ENCODE measurements around the gene AMPD3. TPM values are rescaled to one million over a fixed set of nuclear protein-coding genes. Genes with fewer than 3 reads are reported as not detected.

Gene AMPD3
- total RNA-seq, 1 experiment from 2014 or later: 5.9 TPM

DNA sequence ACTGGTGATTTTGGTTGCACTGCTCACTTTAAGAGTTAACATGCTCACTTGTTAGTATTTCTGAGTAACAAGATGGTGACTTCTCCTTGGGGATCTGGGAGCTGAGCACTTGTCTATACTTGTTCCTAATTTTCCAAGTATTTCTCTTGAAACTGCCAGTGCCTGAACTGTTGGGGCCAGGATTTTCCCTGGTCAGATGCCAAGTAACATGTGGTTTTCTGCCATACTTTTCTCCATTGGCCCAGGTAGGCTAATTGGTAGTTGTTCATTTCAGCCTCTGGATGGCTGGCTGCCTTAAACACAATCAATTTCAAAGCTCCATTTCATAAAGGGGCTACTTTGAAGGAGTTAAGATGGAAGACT is 50.9 kb downstream of the AMPD3 start:
- H3K23me2 ChIP-seq (ENCODE audit: insufficient read length, low read depth, low read length, poor library complexity, severe bottlenecking): no peaks in the 10 kb centered on the region
- H3K27ac ChIP-seq (ENCODE audit: insufficient read length, low read depth, low read length): no peak overlapping the region
- H3K4me1 ChIP-seq (ENCODE audit: insufficient read depth, low read length): peaks cover 3% of the 10 kb centered on the region; the same call in 1 of the 2 replicates
- no peak overlapping the region for H3K4me3 Mint-ChIP-seq
- no peak overlapping the region for H2AK5ac ChIP-seq (ENCODE audit: insufficient read length, low read length)
- no peak for DNase-seq
- no peaks in the 10 kb centered on the region for H3K9me3 Mint-ChIP-seq
- H3K9ac ChIP-seq (ENCODE audit: extremely low read depth, insufficient read length, low read length): no peak overlapping the region
- H3K9me3 ChIP-seq (ENCODE audit: control insufficient read depth, low read depth, low read length): no peaks in the 10 kb centered on the region
- no peak for TF ChIP-seq CTCF (conservative IDR thresholded peaks at IDR 0.05)
- H3K27me3 ChIP-seq (ENCODE audit: insufficient read depth, low read length): no peaks in the 10 kb centered on the region
- no peak overlapping the region for H2BK5ac ChIP-seq (ENCODE audit: insufficient read length, low read length)
- H4K8ac ChIP-seq (replicated peaks; ENCODE audit: insufficient read length, low read depth, low read length): no peak overlapping the region
- H3K56ac ChIP-seq (ENCODE audit: insufficient read length, low read depth, low read length): no peak overlapping the region
- no peak overlapping the region for H2BK20ac ChIP-seq (ENCODE audit: low read depth, low read length, poor library complexity, severe bottlenecking)
- no peak overlapping the region for H3K4me2 ChIP-seq (ENCODE audit: insufficient read depth, insufficient read length, low read length)
- H3K79me1 ChIP-seq (ENCODE audit: insufficient read depth, low read depth, low read length, poor library complexity, severe bottlenecking): no peaks in the 10 kb centered on the region
- H3T11ph ChIP-seq (ENCODE audit: low read length): no peak overlapping the region
- H4K20me1 ChIP-seq (ENCODE audit: control insufficient read depth, insufficient read depth, insufficient read length): no peaks in the 10 kb centered on the region
- H3K4me1 Mint-ChIP-seq: peaks cover 8 to 10% of the 10 kb centered on the region in 2 experiments
- H3K14ac ChIP-seq (ENCODE audit: insufficient read depth, low read length): no peak overlapping the region
- no peak overlapping the region for H3K23ac ChIP-seq (ENCODE audit: insufficient read length, low read depth, low read length)
- no peak overlapping the region for H2BK120ac ChIP-seq (ENCODE audit: low read depth, low read length, poor library complexity, severe bottlenecking)
- H4K91ac ChIP-seq (ENCODE audit: insufficient read length, low read depth, low read length): no peak overlapping the region
- no peak overlapping the region for H2BK15ac ChIP-seq (ENCODE audit: low read depth, low read length)
- peaks cover 0 to 5% (median 0%) of the 10 kb centered on the region in 3 experiments; a peak in 2 of 7 replicates for H3K36me3 Mint-ChIP-seq (ENCODE audit: insufficient read depth in 1 of 3, low read depth in 3 of 3)
- H3K79me2 ChIP-seq (ENCODE audit: insufficient read depth, low read length): no peaks in the 10 kb centered on the region
- no peak overlapping the region for H3K27ac Mint-ChIP-seq
- no peak overlapping the region for H3K18ac ChIP-seq (ENCODE audit: insufficient read length, low read depth, low read length)
- H3K4ac ChIP-seq (ENCODE audit: low read depth, low read length): no peak overlapping the region
- no peak overlapping the region for H2BK12ac ChIP-seq (ENCODE audit: insufficient read length, low read depth, low read length)
- no peak overlapping the region for H2AFZ ChIP-seq (ENCODE audit: low read length)
- H3K27me3 Mint-ChIP-seq (ENCODE audit: low read depth): no peaks in the 10 kb centered on the region
- no peak overlapping the region for H4K5ac ChIP-seq (ENCODE audit: insufficient read length, low read depth, low read length)
